ENCODE results near the gene DAPK2. TPM values are rescaled to one million over a fixed set of nuclear protein-coding genes. Genes with fewer than 3 reads are reported as not detected.

Gene DAPK2
- polyA plus RNA-seq, 1 donor, result 5.1 TPM

DNA sequence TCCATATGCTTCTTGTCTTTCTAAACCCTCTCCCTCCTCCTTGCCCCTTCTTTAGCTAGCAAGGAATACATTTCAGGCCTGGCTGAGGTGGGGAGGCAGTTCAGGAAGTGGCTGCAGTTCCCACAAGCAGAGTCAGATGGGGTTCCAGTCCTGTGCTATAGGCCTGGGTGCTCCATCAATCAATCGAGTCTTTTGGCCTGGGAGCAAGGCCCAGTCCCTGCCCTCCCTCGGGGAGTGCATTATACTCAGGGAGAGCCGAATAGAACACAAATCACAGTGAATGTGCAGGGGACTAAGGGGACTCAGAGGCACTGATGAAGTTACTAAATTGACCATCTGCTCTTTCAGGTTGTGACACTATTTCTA lies 154.5 kb downstream of the DAPK2 start:
- DNase-seq, result no peak

DNA sequence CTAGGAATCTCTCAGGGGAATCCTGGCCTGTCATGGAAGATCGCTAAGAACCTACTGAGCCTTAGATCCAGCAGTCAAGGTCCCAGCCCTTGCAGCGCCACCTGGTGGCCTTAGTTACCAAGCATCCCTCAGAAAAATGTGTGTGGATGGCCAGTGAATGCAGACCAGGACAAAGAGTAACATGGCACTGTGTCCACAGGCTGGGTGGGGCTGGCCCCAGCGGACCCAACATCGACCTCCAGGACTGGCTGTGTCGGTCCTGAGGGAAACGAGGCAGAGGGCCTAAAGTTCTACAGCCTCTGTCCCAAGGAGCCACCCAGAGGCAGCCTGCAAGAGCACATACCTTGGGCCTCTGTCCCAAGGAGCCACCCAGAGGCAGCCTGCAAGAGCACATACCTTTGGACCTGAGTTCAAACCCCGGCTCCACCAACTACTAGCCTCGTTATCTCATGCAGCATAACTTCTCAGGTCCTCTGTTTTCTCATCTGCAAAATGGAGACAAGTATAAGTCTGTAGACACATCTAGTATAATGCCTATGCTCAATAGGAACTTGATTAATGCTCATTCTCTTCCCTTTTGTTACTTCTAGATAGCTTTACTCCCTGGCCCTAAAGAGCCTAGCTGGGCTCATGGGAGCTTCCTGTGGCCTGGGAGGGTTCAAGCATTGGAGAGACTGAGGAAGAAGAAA lies 155.1 kb downstream of the DAPK2 start:
- DNase-seq, result peak; percentile 47

DNA sequence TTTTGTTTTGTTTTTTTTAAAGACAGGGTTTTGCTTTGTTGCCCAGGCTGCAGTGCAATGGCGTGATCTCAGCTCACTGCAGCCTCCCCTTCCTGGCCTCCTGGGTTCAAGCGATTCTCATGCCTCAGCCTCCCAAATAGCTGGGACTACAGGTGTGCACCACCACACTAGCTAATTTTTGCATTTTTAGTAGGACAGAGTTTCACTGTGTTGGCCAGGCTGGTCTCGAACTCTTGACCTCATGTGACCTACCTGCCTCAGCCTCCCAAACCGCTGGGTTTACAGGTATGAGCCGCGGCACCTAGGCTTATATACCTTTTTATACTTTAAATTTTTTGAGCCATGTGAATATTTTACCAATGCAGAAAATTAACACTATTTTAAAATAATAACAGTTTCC lies 155.7 kb downstream of the DAPK2 start:
- no peak for DNase-seq

DNA sequence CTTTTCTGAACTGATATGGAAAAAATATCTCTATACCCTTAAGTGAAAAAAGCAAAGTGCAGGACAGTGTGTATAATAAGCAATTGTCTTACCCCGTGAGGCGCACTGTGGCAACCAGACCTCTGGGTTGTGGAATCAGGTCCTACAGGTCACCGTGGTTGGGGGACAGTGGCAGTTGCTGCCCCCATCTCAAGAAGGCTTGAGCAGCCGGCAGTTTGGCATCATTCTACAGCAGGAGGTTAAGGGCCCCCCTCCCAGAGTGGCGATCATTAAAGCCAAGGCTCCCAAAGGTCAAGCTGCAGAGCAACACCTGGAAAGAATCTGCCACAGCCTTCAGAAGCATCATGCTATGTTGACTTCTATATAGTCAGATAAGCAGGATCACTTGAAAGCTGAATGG lies 156.5 kb downstream of the DAPK2 start:
- no peak for DNase-seq

DNA sequence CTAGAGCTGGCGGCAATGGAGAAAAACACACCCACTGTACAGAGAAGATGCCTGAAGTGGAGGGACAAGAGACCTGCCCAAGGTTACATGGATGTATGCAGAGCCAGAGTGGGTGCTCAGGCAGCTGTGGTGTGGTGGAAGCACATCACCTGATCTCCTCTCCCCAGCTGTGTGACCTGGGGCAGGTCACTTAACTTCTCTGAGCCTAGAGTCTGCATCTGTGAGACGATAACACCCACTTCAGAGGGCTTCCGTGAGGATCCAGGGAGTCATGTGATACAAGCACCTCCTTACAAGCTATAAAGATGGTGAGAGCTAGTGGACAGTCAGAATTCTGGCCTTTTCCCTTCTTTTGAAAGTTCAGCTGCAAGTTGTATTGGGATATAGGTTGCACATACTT lies 157.5 kb downstream of the DAPK2 start:
- no peak for DNase-seq

DNA sequence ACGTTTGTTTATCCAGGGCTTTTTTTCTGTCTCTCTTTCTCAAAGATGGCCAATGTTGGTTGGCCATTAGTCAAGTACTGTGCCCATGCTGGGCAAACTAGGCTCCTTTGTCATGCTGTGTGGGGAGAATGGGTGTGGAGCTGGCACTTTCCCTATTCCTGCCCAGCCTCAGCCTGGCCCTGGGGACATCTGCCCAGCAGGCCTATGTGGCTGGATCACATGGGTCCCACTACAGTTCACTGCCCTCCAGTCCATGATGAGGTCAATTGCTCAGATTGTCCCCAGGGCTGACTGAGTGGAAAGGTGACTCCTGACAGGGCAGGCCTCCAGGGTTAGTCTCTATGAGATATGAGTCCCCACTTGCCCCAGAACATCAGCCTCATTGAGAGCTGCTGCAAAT lies 158.1 kb downstream of the DAPK2 start:
- no peak for DNase-seq

DNA sequence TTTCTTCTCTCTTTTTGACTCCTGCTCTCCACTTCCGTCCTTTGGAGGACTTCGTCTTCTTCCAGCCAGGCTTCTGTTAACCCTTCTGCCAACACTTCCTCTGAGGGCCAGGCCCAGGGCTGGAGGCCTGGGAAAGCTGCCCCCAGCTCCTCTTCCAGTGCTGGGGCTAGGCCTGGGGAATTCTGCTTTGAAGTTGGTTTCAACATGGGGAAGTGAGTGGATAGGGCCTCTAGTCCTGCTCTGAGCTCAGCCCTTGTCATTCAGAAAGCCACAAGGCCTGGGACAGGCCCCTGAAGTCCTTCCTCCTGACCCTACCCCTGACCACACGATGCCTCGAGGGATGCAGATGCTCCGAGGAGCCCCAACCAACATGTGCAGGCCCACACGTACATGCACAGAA lies 158.7 kb downstream of the DAPK2 start:
- DNase-seq, result no peak

DNA sequence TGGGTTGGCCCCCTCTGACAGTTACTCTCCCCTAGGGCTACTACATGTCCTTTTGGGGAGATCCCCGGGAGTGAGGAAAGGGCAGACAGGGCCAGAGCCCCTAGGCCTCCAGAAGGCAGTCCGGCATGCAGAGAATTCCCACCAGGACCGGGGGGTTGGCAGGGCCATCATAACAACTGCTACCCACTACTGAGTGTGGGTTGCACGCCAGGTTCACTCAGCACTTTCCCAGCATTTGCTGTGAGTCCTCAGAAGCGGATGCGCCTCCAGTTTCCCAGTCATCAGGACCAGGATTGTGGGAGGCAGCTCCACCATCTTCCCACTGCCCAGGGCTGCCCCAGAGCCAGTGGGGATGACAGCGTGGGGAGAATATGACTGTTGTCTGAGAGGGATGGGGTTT lies 161.3 kb downstream of the DAPK2 start:
- no peak for DNase-seq

DNA sequence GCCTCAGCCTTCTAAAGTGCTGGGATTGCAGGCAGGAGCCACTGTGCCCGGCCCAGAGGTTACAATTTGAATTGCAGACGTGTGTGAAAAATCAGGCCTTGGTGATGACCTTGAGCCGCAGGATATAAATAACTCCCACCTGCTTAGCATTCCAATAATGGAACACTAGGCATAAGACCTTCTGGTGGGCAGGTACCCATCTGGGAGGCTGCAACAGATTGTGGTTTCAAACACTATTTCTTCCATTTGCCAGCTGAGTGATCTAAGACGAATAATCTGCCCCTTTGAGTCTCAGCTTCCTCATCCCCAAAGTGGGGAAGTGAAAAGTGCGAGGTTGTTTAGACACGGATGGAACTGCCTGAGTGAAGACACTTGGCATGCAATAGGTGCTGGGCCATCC lies 164.9 kb downstream of the DAPK2 start:
- DNase-seq, result no peak

DNA sequence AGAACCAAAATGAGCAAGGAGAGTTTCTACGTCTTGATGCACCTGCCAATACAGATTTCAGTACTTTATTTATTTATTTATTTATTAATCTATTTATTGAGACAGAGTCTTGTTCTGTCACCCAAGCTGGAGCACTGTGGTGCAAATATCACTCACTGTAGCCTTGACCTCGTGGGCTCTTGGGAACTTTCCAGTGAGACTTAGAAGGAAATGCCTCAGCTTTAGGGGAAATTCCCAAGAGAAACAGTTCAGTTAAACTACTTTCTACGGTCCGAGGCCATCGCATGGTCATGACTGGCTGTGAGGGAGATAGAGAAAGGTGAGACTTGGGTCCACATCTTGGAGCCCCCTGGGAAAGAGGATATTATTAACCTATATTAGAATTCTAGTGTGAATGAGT lies 165.5 kb downstream of the DAPK2 start:
- no peak for DNase-seq

DNA sequence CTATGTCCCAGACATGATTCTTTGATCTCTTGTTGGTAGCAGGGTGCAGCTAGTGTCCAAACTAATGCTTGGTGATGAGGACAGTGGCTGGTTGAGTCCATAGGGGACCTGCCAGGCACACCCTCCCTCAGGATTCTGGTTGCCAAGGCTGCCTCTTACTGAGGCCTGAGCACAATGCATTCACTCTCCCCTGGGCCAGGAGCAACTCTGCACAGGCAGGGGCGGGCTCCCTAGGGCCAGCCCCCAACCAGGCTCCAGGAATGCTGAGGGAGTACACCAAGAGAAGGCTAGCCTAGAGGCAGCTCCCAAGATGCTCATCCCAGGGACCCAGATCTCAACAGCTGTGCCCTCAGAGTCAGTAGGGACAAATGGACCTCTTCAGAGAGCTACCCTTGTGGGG lies 166.3 kb downstream of the DAPK2 start:
- no peak for DNase-seq

DNA sequence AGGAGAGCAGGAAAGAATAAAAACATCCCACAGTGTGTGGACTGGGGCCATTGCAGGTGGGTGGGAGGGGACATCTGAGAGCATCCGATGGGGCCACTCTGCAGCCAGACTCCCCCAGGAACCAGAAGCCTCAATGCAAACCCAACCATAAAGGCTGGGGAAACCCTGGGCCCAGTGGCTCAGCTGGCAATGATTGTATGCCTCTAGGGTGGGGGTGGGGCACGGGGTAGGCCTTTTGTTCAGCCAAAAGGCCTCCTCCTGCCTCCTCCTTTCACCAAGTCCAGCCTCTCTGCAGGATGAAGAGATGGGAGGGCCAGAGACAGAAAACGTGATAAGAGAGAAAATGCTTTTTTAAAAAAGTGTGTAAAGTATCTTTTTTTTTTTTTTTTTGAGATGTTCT lies 167.1 kb downstream of the DAPK2 start:
- no peak for DNase-seq

DNA sequence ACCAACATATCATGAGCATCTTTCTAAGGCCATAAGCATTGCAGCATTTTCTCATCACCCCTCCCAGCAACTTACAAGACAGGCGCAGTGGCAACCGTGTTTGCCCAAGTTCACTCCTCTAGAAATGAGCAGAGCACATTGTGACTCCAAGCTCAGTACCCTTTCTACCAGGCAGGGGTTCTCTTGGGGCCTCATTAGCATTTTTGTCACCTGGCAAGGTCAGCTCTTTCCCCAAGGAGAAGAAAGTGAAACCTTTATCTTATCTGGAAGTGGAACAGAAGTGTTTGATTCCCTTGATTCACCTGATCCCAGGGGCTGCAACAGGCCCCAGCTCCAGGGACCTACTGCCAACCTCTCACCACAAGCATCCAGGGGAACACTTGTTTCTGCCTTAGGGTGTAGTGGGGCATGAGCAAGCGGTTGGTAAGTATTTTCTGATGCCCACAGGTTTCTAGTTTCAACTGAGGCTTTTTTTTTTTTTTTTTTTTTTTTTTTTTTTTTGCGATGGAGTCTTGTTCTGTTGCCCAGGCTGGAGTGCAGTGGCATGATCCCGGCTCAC lies 168.5 kb downstream of the DAPK2 start:
- DNase-seq, result no peak

DNA sequence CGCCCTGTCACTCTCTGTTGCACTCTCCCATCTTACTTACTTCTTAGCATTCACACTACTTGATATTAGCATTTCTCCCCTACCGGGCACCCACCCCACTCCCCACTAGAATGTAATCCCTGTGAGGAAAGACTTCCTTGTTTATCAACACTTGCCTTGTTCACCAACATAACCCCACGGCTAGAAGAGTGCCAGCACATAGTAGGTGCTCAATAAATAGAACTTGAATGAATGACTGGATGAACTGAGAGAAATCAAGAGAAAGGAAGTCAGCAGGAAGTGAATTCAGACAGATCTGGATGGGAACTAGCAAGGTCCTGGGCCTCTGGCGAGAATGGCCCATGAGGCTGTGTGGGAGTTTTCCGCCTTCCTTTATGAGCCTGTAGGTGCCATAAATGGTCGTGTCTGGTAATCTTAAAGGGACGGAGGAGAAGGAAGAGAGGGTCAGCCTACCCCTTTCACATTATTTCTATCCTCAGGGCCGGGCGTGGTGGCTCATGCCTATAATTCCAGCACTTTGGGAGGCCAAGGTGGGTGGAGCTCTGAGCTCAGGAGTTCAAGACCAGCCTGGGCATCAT lies 170.1 kb downstream of the DAPK2 start:
- no peak for DNase-seq

DNA sequence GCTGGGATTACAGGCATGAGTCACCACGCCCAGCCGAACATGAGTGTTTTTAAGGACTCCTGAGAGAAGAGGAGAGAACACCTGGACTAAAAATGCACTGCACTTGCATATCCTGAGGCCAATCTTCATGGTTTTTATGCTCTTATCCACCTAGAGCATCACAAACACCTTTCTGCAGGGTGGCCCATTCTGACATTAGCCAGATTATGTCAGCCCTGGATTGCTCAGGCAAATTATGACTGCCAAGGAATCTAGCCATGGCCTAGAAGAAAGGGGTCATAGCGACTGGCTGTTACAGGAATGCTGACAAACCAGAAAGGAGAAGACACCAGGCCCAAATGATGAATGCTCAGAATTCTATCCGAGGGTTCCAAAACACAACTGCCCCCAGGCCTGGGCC lies 171.7 kb downstream of the DAPK2 start:
- DNase-seq, result no peak

DNA sequence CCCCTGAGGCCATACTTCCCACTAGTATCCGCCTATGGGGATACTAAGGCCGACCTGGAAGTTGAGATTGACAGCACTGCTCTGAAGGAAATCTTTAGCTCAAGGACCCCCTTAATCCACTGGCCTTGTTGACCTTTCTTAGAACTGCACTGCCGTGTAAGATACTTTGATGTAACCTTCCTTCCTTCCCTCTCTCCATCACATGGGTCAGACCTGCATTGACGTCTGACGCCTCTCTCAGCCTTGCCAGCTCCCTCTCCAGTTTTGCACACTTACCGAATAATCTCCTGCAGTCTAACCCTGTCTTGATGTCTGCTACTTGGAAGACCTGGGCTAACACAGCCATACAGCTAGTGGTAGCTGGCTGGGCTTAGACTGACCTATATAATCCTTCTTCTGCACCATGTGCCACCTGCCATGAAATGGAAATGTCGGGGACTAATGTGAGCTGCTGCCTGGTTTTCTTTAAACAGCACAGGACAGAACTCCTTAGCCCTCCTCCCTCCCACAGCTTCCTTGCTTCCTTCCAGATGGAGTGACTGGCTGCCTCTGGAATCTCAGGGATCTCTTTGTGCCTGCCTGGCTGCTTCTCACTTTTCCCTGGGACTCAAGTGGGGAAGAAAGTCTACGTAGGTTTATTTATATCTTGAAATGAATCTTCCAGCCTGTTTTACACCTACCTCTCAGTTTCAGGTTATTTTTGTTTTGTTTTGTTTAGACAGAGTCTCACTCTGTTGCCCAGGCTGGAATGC lies 173.3 kb downstream of the DAPK2 start:
- DNase-seq, result no peak

DNA sequence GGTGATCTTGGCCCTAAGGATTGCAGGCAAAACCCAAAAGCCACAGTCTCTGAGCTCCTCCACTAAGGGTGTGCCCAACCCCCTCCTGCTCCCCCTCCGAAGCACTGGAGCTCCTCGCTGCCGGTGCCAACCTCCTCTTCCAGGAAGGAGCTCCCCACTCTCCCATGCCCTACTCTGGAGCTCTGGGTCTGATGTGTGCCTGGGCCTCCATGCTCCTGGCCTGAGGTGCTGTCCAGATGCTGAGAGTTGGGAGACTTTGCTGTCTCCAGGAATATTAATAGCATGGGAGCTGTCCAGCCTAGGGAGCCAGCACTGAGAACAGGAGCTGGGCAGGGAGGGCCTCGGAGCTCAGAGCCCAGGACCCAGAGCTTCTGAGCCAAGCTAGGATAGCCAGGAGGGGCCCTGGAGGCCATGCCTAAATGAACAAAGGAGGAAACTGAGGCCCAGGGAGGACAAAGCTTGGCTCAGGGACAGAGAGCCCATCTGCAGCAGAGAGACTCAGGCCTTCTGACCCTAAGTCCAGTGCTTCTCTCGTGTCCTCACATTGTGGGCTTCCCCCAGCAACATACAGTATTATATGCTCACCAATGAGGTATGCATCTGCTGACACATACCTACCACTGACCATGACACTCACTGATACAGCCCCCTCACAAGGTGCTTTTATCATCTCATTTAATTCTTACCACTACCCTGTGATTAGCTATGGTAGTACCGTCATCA lies 175.6 kb downstream of the DAPK2 start:
- DNase-seq, result peak; percentile 82

DNA sequence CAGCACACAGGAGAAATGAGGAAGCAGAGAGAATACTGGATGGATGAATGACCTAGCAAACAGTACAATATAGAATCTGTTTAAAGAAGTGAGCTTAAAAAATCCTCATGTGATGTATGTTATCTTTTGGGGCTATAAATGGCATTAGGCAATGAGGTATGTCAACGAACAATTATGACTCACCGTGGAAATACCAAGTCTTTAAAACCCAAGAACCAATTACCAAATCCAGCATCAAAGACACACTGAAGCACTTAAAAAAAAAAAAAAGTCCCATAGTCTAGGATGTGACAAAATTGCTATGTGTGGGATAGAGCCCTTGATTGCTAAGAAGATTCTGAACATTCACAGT lies 176.3 kb downstream of the DAPK2 start:
- no peak for DNase-seq

DNA sequence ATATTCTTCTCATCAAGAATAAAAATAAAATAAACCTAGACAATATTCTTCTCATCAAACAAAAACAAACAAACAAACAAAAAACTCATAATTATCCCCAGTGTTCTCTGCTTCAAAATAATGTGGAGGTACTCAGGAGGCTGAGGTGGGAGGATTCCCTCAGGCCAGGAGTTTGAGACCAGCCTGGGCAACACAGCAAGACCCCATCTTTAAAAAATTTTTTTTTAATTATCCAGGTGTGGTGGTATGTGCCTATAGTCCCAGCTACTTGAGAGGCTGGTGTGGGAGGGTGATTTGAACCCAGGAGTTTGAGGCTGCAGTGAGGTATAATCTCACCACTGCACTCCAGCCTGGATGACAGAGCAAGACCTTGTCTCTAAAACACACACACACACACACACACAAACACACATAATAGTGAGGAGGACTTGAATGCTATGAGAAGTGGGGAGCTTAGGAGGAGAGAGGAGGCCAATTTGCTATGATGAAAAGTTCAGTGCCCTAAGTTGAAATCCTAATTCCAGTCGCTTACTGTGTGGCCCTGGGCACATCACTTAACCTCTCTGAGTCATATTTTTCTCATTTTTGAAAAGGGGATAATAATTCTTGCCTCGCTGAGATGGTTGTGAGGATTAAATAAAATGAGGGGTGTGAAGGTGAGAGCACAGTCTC lies 176.8 kb downstream of the DAPK2 start:
- DNase-seq, result no peak

DNA sequence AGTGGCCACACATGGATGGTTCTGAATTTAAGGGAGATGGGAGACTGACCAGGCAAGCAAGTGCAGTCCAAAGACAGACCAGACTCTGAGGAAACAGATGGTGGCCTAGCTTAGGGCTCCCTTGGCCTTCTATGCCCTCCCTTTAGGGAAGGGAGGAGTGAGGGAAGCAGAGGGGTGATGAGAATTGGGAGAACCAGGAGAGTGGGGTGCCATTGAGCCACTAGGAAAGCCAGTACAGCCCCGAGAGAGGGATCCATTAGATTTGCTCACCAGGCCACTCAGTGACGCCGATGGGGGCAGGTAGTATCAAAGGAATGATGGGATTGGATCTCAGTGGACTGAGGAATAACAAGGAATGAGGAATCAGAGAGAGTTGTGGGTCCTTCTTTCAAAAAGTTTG lies 182.1 kb downstream of the DAPK2 start:
- no peak for DNase-seq

DNA sequence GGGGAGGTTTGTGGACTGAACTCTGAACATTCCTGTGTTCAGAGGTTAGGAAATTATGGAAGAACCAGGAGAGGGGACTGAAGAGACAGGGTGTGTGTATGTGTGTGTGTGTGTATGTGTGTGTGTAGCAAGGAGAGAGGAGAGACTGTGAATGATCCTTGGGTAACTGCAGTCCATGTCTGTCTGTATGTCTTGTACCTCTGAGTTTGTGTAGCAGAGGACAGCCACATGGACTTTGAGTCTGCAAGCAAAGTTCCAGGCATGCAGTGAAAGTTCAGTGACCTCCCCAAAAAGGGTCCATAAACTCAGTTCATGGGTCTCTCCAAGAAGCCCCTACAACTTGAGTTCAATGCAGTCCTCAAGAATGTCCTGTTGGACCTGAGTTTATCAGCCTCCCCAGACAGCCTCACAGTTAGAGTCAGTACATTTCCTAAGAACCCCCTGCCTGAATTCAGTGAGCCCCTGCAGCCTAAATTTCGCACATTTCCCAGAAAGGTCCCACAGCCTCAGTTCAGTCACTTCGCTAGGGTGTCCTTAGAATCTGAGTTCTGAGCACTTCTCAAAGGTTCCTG lies 184.3 kb downstream of the DAPK2 start:
- no peak for DNase-seq

DNA sequence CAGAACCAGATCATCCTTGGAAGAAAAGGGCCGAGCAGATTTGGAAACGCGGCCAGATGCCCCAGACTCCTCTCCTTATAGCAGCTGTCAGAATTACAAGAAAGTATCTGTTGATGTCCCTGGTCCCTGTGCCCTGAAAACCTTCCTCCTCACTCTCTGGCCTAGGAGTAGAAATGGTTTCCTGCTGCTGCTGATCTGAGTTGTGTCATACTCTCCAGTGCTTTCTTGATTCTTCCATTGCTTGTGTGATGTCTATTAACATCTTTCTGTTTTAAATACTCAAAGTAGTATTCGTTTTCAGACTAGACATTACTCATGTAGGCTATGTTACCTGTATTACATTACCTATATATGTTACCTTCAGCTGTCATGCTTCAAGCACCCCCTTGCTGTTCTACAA lies 185.7 kb downstream of the DAPK2 start:
- DNase-seq, result no peak

Data from hindlimb muscle (tissue), 1 donor.